CD4-positive, alpha-beta memory T cell (primary cell): ENCODE data around the gene GRIA4. TPM values are rescaled to one million over a fixed set of nuclear protein-coding genes. Genes with fewer than 3 reads are reported as not detected.
A peak's percentile ranks its signal among the peaks of the same experiment; 100 is the strongest.

ENCODE experiments used
- CTCF ChIA-PET: fragments of 350-600 bp; sonication (Branson Sonifier 250); formaldehyde crosslinking; loops from one replicate; lab custom pipeline; 2021; ENCODE audit warnings: inconsistent platforms; ENCODE audit not compliant: partially characterized antibody; lab: Charles Lee
- POLR2A ChIA-PET: fragments of 350-600 bp; sonication (Branson Sonifier 250); formaldehyde crosslinking; loops from one replicate; lab custom pipeline; 2021; ENCODE audit not compliant: partially characterized antibody; lab: Charles Lee
- DNase-seq, 5 donors: peaks; one replicate each; pipeline versions ENCODE4 v3.0.0 to v3.0.0-alpha.2; 2020 to 2022; ENCODE audit warnings: mixed read lengths in 1 of 5
- H3K27ac ChIP-seq: one replicate; pipeline ENCODE4 v1.7.0; 2013; ENCODE audit warnings: low read depth, low read length
- H3K27me3 ChIP-seq: 2 replicates; pipeline ENCODE4 v1.7.0; 2013; ENCODE audit warnings: mild to moderate bottlenecking, low read length, moderate library complexity; ENCODE audit not compliant: insufficient read depth
- H3K36me3 ChIP-seq: 2 replicates; pipeline ENCODE4 v1.7.0; 2013; ENCODE audit warnings: mild to moderate bottlenecking, low read length, moderate library complexity; ENCODE audit not compliant: insufficient read depth
- H3K4me1 ChIP-seq: 2 replicates; pipeline ENCODE4 v1.7.0; 2013; ENCODE audit warnings: mild to moderate bottlenecking, low read length, moderate library complexity; ENCODE audit not compliant: insufficient read depth
- H3K4me3 ChIP-seq, 2 donors: one replicate each; pipeline ENCODE4 v1.7.0; 2013; ENCODE audit warnings: low read length in 2 of 2, mild to moderate bottlenecking in 1 of 2
- H3K9me3 ChIP-seq, 2 donors: one replicate each; pipeline ENCODE4 v1.7.0; 2013; ENCODE audit warnings: low read length in 2 of 2, control low read depth in 1 of 2; ENCODE audit not compliant: control insufficient read depth in 1 of 2
- H3K27ac Mint-ChIP-seq, 7 donors: one replicate each; pipeline ENCODE4 v1.8.0; 2020 to 2021; ENCODE audit warnings: mixed read lengths in 7 of 7, mild to moderate bottlenecking in 6 of 7, inconsistent platforms in 3 of 7, moderate library complexity in 3 of 7
- H3K27me3 Mint-ChIP-seq, 2 donors: one replicate each; pipeline ENCODE4 v1.8.0; 2020 to 2021; ENCODE audit warnings: mixed read lengths in 2 of 2
- H3K36me3 Mint-ChIP-seq, 2 donors: one replicate each; pipeline ENCODE4 v1.8.0; 2020 to 2021; ENCODE audit warnings: mixed read lengths in 2 of 2, inconsistent platforms in 1 of 2, mild to moderate bottlenecking in 1 of 2
- H3K4me1 Mint-ChIP-seq, 4 donors: one replicate each; pipeline ENCODE4 v1.8.0; 2020 to 2021; ENCODE audit warnings: mixed read lengths in 4 of 4, mild to moderate bottlenecking in 1 of 4
- H3K4me3 Mint-ChIP-seq, 8 donors: one replicate each; pipeline ENCODE4 v1.8.0; 2020 to 2021; ENCODE audit warnings: mixed read lengths in 8 of 8, mild to moderate bottlenecking in 7 of 8, moderate library complexity in 6 of 8, inconsistent platforms in 3 of 8
- H3K9me3 Mint-ChIP-seq, 8 donors: one replicate each; pipeline ENCODE4 v1.8.0; 2020 to 2021; ENCODE audit warnings: mixed read lengths in 8 of 8, mild to moderate bottlenecking in 5 of 8, inconsistent platforms in 3 of 8, moderate library complexity in 1 of 8
- intact Hi-C: fragments of 100-400 bp; cut with micrococcal nuclease; formaldehyde crosslinking; loops from one replicate; pipeline ENCODE4 v1.15.1; 2023
- polyA plus RNA-seq, 2 donors: library from polyadenylated mRNA; unstranded; fragments of 300-500 nt; fragmentation: Illumina TruSeq; gene quantifications; one replicate each; pipeline ENCODE4 v1.2.3, GENCODE V29; 2021
- total RNA-seq, 2 experiments: library from RNA; stranded (reverse); gene quantifications; one replicate each; pipeline ENCODE4 v1.2.3, GENCODE V29; 2021

Gene GRIA4
- total and polyA plus RNA-seq, 4 experiments from 2014 or later: not detected

DNA sequence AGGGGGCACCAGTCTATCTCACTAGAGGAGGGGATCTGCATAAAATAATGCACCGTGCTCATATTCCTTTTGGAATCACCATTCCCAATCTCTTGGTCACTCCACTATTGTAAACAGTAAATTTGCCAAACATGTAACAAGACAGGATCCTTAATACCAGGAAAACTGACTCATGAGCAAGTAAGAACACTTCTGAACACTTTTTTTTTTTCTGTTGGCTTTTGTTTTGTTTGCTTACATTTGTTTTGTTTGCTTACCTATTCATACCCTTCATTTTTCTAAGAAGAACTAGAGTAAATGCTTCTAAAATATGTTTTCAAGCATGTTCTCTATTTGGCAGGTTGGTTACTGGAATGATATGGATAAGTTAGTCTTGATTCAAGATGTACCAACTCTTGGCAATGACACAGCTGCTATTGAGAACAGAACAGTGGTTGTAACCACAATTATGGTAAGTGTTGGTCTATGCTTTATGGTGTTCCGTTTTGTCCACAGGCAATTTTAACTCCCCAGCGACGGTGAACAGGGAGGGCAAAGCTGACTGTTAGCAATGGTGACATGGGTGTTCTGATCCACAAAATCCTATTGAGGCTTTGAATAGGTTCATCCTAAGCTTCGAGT is 300.3 kb downstream of the GRIA4 start:
- H3K9me3 ChIP-seq: no peaks in the 10 kb centered on the region
- Mint-ChIP-seq H3K4me3 (no peak overlapping the region), H3K9me3 (no peaks in the 10 kb centered on the region), H3K27ac (no peak overlapping the region), H3K36me3 (no peaks in the 10 kb centered on the region), H3K27me3 (no peaks in the 10 kb centered on the region), H3K4me1 (no peaks in the 10 kb centered on the region)
- no peaks in the 10 kb centered on the region for H3K27me3 ChIP-seq
- CTCF ChIA-PET: no interaction called here
- no peak overlapping the region for H3K4me3 ChIP-seq
- no peaks in the 10 kb centered on the region for H3K4me1 ChIP-seq
- no peaks in the 10 kb centered on the region for H3K36me3 ChIP-seq
- intact Hi-C loops: no loop called here
- DNase-seq: peak in 1 of 5 donors; percentile 16
- no peak overlapping the region for H3K27ac ChIP-seq
- POLR2A ChIA-PET: no interaction called here

DNA sequence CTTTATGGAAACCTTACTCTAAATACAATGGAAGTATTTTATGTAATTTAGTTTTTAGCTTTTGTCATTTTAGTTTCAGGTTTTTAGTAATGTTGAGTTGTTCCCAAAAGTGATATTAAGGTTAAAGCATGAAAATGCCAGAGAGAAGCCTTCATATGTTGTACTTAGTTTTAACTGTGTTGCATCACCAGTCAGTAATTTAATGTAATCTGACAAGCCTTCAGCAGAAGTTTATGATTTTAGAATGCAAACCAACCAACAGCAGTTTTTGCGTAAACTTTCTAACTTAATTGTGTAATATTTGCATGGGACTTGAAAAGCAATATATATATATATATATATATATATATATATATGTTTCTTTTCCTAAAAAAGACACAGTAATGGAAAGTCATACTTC is 301.6 kb downstream of the GRIA4 start:
- Mint-ChIP-seq H3K27ac (no peak overlapping the region), H3K9me3 (no peaks in the 10 kb centered on the region), H3K4me3 (no peak overlapping the region), H3K27me3 (no peaks in the 10 kb centered on the region), H3K4me1 (no peaks in the 10 kb centered on the region), H3K36me3 (no peaks in the 10 kb centered on the region)
- no peak for DNase-seq
- H3K36me3 ChIP-seq: no peaks in the 10 kb centered on the region
- H3K4me3 ChIP-seq: no peak overlapping the region
- ChIA-PET CTCF (no interaction called here), POLR2A (no interaction called here)
- H3K27ac ChIP-seq: no peak overlapping the region
- intact Hi-C loops: no loop called here
- no peaks in the 10 kb centered on the region for H3K4me1 ChIP-seq
- no peaks in the 10 kb centered on the region for H3K27me3 ChIP-seq
- H3K9me3 ChIP-seq: no peaks in the 10 kb centered on the region

DNA sequence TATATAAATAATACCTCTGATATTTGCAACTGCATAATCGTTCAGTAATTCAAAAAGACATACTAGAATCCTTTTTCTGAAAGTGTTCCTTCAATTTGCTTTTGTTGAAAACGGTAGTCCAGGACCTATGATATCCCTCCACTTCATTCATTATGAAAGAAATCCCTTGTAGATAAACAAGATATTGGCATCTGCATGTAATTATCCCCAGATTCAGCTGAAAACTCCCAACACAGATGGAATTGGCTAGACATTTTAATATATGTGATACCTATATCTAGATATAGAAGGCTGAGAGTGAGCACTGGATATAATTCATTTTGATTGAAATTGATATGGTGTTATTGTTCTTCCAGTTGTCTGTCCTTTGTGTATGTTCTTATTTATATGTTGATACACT is 302.8 kb downstream of the GRIA4 start:
- no peaks in the 10 kb centered on the region for H3K9me3 Mint-ChIP-seq
- no peaks in the 10 kb centered on the region for H3K4me1 Mint-ChIP-seq
- H3K4me3 Mint-ChIP-seq: no peak overlapping the region
- Histone ChIP-seq H3K4me3 (no peak overlapping the region), H3K9me3 (no peaks in the 10 kb centered on the region), H3K27me3 (no peaks in the 10 kb centered on the region), H3K4me1 (no peaks in the 10 kb centered on the region), H3K27ac (no peak overlapping the region), H3K36me3 (no peaks in the 10 kb centered on the region)
- intact Hi-C loops: no loop called here
- DNase-seq: no peak
- no peaks in the 10 kb centered on the region for H3K36me3 Mint-ChIP-seq
- H3K27me3 Mint-ChIP-seq: no peaks in the 10 kb centered on the region
- CTCF ChIA-PET: no interaction called here
- H3K27ac Mint-ChIP-seq: no peak overlapping the region
- POLR2A ChIA-PET: no interaction called here

DNA sequence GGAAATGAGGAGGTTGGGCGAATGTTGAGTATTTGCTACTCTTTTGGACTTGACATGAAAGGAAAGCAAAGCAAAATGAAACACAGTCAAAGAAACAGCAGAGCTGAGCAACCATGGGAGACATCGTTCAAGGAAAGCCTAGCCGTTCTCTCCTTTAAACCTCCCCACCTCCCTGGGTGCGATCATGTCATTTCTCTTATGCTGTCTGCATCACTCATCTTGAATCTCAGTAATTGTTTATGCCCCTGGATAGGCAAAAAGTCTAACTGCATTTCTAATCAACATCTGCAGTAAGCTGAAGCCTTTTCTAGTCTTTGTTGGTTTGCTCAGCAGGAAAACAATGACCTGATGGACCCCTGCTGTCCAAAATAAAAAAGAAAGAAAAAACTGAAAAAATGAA is 305.1 kb downstream of the GRIA4 start:
- Mint-ChIP-seq H3K4me3 (no peak overlapping the region), H3K27me3 (no peaks in the 10 kb centered on the region), H3K36me3 (no peaks in the 10 kb centered on the region), H3K27ac (no peak overlapping the region), H3K9me3 (no peaks in the 10 kb centered on the region), H3K4me1 (no peaks in the 10 kb centered on the region)
- Histone ChIP-seq H3K27me3 (no peaks in the 10 kb centered on the region), H3K36me3 (no peaks in the 10 kb centered on the region), H3K4me3 (no peak overlapping the region), H3K9me3 (no peaks in the 10 kb centered on the region), H3K4me1 (no peaks in the 10 kb centered on the region), H3K27ac (no peak overlapping the region)
- POLR2A ChIA-PET: no interaction called here
- CTCF ChIA-PET: no interaction called here
- intact Hi-C loops: no loop called here
- DNase-seq: no peak

DNA sequence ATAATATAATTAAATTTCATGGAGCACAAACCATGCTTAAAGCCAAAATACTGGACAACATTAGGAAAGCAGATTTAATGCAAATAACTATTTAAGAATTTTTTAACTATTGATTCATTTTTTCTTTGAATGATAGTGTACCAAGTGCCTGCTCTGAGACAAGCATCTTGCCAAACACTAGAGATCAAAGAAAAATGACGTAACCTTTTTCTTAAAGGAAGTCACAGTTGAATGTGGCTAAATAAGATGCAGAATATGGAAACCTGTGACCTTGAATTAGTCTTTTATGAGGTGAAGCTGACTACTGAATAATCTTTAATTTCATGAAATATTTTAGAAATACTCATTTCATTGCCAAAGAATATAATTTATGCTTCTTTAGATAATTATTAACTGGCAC is 308.2 kb downstream of the GRIA4 start:
- H3K36me3 ChIP-seq: no peaks in the 10 kb centered on the region
- Mint-ChIP-seq H3K27ac (no peak overlapping the region), H3K36me3 (no peaks in the 10 kb centered on the region), H3K9me3 (no peaks in the 10 kb centered on the region), H3K27me3 (no peaks in the 10 kb centered on the region), H3K4me3 (no peak overlapping the region), H3K4me1 (no peaks in the 10 kb centered on the region)
- H3K27ac ChIP-seq: no peak overlapping the region
- no peaks in the 10 kb centered on the region for H3K9me3 ChIP-seq
- intact Hi-C loops: no loop called here
- H3K4me1 ChIP-seq: no peaks in the 10 kb centered on the region
- H3K27me3 ChIP-seq: no peaks in the 10 kb centered on the region
- no peak for DNase-seq
- no peak overlapping the region for H3K4me3 ChIP-seq
- POLR2A ChIA-PET: no interaction called here
- CTCF ChIA-PET: no interaction called here

DNA sequence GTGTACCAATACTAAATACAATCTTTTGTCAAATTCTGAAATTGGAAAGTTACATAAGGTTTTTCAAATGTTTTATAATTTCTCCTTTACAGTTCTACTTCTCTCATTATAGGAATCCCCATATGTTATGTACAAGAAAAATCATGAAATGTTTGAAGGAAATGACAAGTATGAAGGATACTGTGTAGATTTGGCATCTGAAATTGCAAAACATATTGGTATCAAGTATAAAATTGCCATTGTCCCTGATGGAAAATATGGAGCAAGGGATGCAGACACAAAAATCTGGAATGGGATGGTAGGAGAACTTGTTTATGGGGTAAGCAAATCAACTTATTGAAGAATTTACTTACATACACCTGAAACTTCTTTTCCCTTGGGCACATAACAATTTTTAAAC is 308.7 kb downstream of the GRIA4 start:
- DNase-seq: no peak
- intact Hi-C loops: no loop called here
- CTCF ChIA-PET: no interaction called here
- Mint-ChIP-seq H3K9me3 (no peaks in the 10 kb centered on the region), H3K4me3 (no peak overlapping the region), H3K36me3 (no peaks in the 10 kb centered on the region), H3K4me1 (no peaks in the 10 kb centered on the region), H3K27ac (no peak overlapping the region), H3K27me3 (no peaks in the 10 kb centered on the region)
- no peak overlapping the region for H3K4me3 ChIP-seq
- no peaks in the 10 kb centered on the region for H3K36me3 ChIP-seq
- H3K4me1 ChIP-seq: no peaks in the 10 kb centered on the region
- H3K9me3 ChIP-seq: no peaks in the 10 kb centered on the region
- H3K27me3 ChIP-seq: no peaks in the 10 kb centered on the region
- H3K27ac ChIP-seq: no peak overlapping the region
- POLR2A ChIA-PET: no interaction called here

DNA sequence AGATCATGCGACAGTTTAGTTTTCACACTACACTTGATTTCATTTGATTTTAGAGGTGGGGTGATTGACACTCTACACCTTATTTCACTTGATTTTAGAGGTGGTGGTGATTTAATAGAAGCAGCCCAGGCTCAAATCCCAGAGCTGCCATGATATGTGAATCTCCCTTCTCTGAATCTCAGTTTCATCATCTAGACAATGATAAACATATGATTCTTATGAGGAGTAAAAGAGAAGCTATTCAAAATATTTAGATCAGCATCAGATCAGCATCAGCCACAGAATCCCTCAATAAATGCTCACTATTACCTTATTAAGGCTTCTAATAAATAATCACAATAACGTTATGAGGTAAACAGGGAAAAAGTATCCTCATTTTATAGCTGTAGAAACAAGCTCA is 313.4 kb downstream of the GRIA4 start:
- Mint-ChIP-seq H3K27ac (no peak overlapping the region), H3K4me3 (no peak overlapping the region), H3K27me3 (peaks cover 0 to 1% of the 10 kb centered on the region in 2 donors), H3K4me1 (no peaks in the 10 kb centered on the region), H3K9me3 (peaks cover 0 to 3% (median 0%) of the 10 kb centered on the region in 8 donors), H3K36me3 (no peaks in the 10 kb centered on the region)
- H3K27ac ChIP-seq: no peak overlapping the region
- H3K4me3 ChIP-seq: no peak overlapping the region
- intact Hi-C loops: no loop called here
- no peaks in the 10 kb centered on the region for H3K27me3 ChIP-seq
- ChIA-PET CTCF (no interaction called here), POLR2A (no interaction called here)
- no peaks in the 10 kb centered on the region for H3K9me3 ChIP-seq
- DNase-seq: no peak
- no peaks in the 10 kb centered on the region for H3K4me1 ChIP-seq
- H3K36me3 ChIP-seq: no peaks in the 10 kb centered on the region

DNA sequence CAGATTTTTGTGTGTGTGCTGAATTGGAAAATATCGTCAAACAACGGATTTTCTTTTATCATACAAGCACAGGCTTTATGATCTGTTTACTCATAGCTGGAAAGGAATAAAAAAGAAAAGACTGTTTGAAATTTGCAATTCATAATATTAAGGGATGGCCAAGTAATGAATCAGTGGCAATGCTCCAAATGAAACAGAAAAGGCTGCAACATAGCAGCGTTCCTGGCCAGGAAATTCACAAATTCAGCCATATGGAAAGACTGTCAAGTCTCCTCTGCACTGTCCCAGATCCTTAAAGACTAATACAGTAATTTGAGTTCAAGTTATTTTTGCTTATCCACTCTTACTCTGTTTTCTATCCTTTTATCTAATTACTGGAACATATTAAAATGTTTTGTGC is 313.9 kb downstream of the GRIA4 start:
- intact Hi-C loops: no loop called here
- no peaks in the 10 kb centered on the region for H3K4me1 ChIP-seq
- no peak for DNase-seq
- H3K36me3 Mint-ChIP-seq: no peaks in the 10 kb centered on the region
- POLR2A ChIA-PET: no interaction called here
- H3K27me3 ChIP-seq: no peaks in the 10 kb centered on the region
- H3K9me3 ChIP-seq: no peaks in the 10 kb centered on the region
- H3K27ac ChIP-seq: no peak overlapping the region
- H3K36me3 ChIP-seq: no peaks in the 10 kb centered on the region
- H3K4me1 Mint-ChIP-seq: no peaks in the 10 kb centered on the region
- no peak overlapping the region for H3K27ac Mint-ChIP-seq
- H3K9me3 Mint-ChIP-seq: peaks cover 0 to 3% (median 0%) of the 10 kb centered on the region in 8 donors
- H3K27me3 Mint-ChIP-seq: peaks cover 0 to 1% of the 10 kb centered on the region in 2 donors
- H3K4me3 ChIP-seq: no peak overlapping the region
- H3K4me3 Mint-ChIP-seq: no peak overlapping the region
- CTCF ChIA-PET: no interaction called here
